HEK293 (cell line): ENCODE data around the gene HLA-DMA.
A peak's percentile ranks its signal among the peaks of the same experiment; 100 is the strongest.

Experiments
- CTCF ChIA-PET: fragments of 350-600 bp; formaldehyde crosslinking; extraction: SDS; loops from one replicate; lab custom pipeline; 2021; ENCODE audit warnings: antibody characterized with exemption; lab: Yijun Ruan, JAX
- POLR2A ChIA-PET: fragments of 300-600 bp; formaldehyde crosslinking; extraction: SDS; loops from one replicate; lab custom pipeline; 2020; ENCODE audit warnings: antibody characterized with exemption, inconsistent platforms; lab: Yijun Ruan, JAX
- H3K27ac ChIP-seq: fragments of 200-500 bp; sonication (Bioruptor generic); 2 replicates; pipeline ENCODE4 v1.5.1; 2014; ENCODE audit warnings: low read depth, low read length, control low read depth, inconsistent platforms; ENCODE audit errors: extremely low read depth
- H3K36me3 ChIP-seq, 2 experiments: fragments of 200-500 bp in 1 of 2; sonication (Bioruptor generic) in 1 of 2; 1 replicate in 1 of 2; 2 replicates in 1 of 2; pipeline ENCODE4 v1.5.1; 2014 to 2017; ENCODE audit warnings: inconsistent platforms in 2 of 2, low read length in 2 of 2; ENCODE audit not compliant: control insufficient read depth in 2 of 2, insufficient read depth in 1 of 2
- H3K4me1 ChIP-seq: fragments of 200-500 bp; sonication (Bioruptor generic); 2 replicates; pipeline ENCODE4 v1.5.1; 2014; ENCODE audit warnings: mild to moderate bottlenecking, low read length, inconsistent platforms; ENCODE audit not compliant: control insufficient read depth, insufficient read depth
- H3K4me3 ChIP-seq: 2 replicates; pipeline ENCODE4 v1.5.1; 2011; ENCODE audit warnings: low read depth, mild to moderate bottlenecking, control low read depth, low read length, moderate library complexity
- H3K9me3 ChIP-seq: fragments of 200-500 bp; sonication (Bioruptor generic); 2 replicates; pipeline ENCODE4 v1.5.1; 2014; ENCODE audit warnings: low read depth, low read length, inconsistent platforms; ENCODE audit not compliant: control insufficient read depth, insufficient read depth
- GLIS2 ChIP-seq: fragments of 450-650 bp; formaldehyde crosslinking; IDR thresholded peaks from 2 replicates; pipeline ENCODE4 v1.5.1; 2016; ENCODE audit warnings: missing biosample characterization, missing genetic modification characterization
- KLF1 ChIP-seq: fragments of 450-650 bp; formaldehyde crosslinking; IDR thresholded peaks from 2 replicates; pipeline ENCODE4 v1.5.1; 2016; ENCODE audit warnings: missing biosample characterization, missing genetic modification characterization
- KLF17 ChIP-seq: fragments of 450-650 bp; formaldehyde crosslinking; IDR thresholded peaks from 2 replicates; pipeline ENCODE4 v1.5.1; 2016; ENCODE audit warnings: missing biosample characterization, missing genetic modification characterization
- OSR2 ChIP-seq: fragments of 450-650 bp; formaldehyde crosslinking; IDR thresholded peaks from 2 replicates; pipeline ENCODE4 v1.5.1; 2016; ENCODE audit warnings: missing biosample characterization, missing genetic modification characterization
- SP2 ChIP-seq: fragments of 450-650 bp; formaldehyde crosslinking; IDR thresholded peaks from 2 replicates; pipeline ENCODE4 v1.5.1; 2016; ENCODE audit warnings: missing biosample characterization, missing genetic modification characterization
- YY1 ChIP-seq: fragments of 450-650 bp; formaldehyde crosslinking; IDR thresholded peaks from 2 replicates; pipeline ENCODE4 v1.5.1; 2018; ENCODE audit warnings: missing biosample characterization, missing genetic modification characterization
- ZBTB48 ChIP-seq: fragments of 450-650 bp; formaldehyde crosslinking; IDR thresholded peaks from 2 replicates; pipeline ENCODE4 v1.5.1; 2016; ENCODE audit warnings: missing biosample characterization, missing genetic modification characterization
- ZBTB6 ChIP-seq: fragments of 450-650 bp; formaldehyde crosslinking; IDR thresholded peaks from 2 replicates; pipeline ENCODE4 v1.5.1; 2017; ENCODE audit warnings: missing biosample characterization, missing genetic modification characterization
- ZBTB8A ChIP-seq: fragments of 450-650 bp; formaldehyde crosslinking; IDR thresholded peaks from 2 replicates; pipeline ENCODE4 v1.5.1; 2016; ENCODE audit warnings: missing biosample characterization, missing genetic modification characterization
- ZNF133 ChIP-seq: fragments of 450-650 bp; formaldehyde crosslinking; IDR thresholded peaks from 2 replicates; pipeline ENCODE4 v1.5.1; 2016; ENCODE audit warnings: missing biosample characterization, missing genetic modification characterization
- ZNF221 ChIP-seq: fragments of 450-650 bp; formaldehyde crosslinking; IDR thresholded peaks from 2 replicates; pipeline ENCODE4 v1.5.1; 2017; ENCODE audit warnings: missing biosample characterization, missing genetic modification characterization, borderline replicate concordance
- ZNF391 ChIP-seq: fragments of 450-650 bp; formaldehyde crosslinking; IDR thresholded peaks from 2 replicates; pipeline ENCODE4 v1.5.1; 2016; ENCODE audit warnings: low read depth, missing biosample characterization, missing genetic modification characterization, borderline replicate concordance
- ZNF398 ChIP-seq: fragments of 450-650 bp; formaldehyde crosslinking; IDR thresholded peaks from 2 replicates; pipeline ENCODE4 v1.5.1; 2017; ENCODE audit warnings: missing biosample characterization, missing genetic modification characterization
- ZNF501 ChIP-seq: fragments of 450-650 bp; formaldehyde crosslinking; IDR thresholded peaks from 2 replicates; pipeline ENCODE4 v1.5.1; 2016; ENCODE audit warnings: missing biosample characterization, missing genetic modification characterization
- ZNF529 ChIP-seq: fragments of 450-650 bp; formaldehyde crosslinking; IDR thresholded peaks from 2 replicates; pipeline ENCODE4 v1.5.1; 2017; ENCODE audit warnings: missing genetic modification characterization, missing biosample characterization; ENCODE audit not compliant: insufficient replicate concordance
- ZNF571 ChIP-seq: fragments of 450-650 bp; formaldehyde crosslinking; IDR thresholded peaks from 2 replicates; pipeline ENCODE4 v1.5.0; 2017; ENCODE audit warnings: missing biosample characterization, missing genetic modification characterization
- ZNF600 ChIP-seq: fragments of 450-650 bp; formaldehyde crosslinking; IDR thresholded peaks from 2 replicates; pipeline ENCODE4 v1.5.1; 2016; ENCODE audit warnings: missing biosample characterization, missing genetic modification characterization
- ZSCAN4 ChIP-seq: fragments of 450-650 bp; formaldehyde crosslinking; IDR thresholded peaks from 2 replicates; pipeline ENCODE4 v1.5.1; 2017; ENCODE audit warnings: missing biosample characterization, missing genetic modification characterization
- TF ChIP-seq, protein P1 (sequence below): fragments of 450-650 bp; formaldehyde crosslinking; IDR thresholded peaks from 2 replicates; pipeline ENCODE4 v1.5.1; 2016; ENCODE audit warnings: missing biosample characterization, missing genetic modification characterization
- TF ChIP-seq, protein P2 (sequence below): fragments of 450-650 bp; formaldehyde crosslinking; IDR thresholded peaks from 2 replicates; pipeline ENCODE4 v1.5.1; 2016; ENCODE audit warnings: missing biosample characterization, missing genetic modification characterization

HLA-DMA gene

GRCh38 chr6:32980488-32981038 lies 27.7 kb upstream of the HLA-DMA start (continued):
- TF ChIP-seq ZNF221, result no peak
- peak; percentile 33 for TF ChIP-seq SP2
- no peak for TF ChIP-seq ZBTB8A (tag by site-specific recombination)
- TF ChIP-seq, protein P1, sequence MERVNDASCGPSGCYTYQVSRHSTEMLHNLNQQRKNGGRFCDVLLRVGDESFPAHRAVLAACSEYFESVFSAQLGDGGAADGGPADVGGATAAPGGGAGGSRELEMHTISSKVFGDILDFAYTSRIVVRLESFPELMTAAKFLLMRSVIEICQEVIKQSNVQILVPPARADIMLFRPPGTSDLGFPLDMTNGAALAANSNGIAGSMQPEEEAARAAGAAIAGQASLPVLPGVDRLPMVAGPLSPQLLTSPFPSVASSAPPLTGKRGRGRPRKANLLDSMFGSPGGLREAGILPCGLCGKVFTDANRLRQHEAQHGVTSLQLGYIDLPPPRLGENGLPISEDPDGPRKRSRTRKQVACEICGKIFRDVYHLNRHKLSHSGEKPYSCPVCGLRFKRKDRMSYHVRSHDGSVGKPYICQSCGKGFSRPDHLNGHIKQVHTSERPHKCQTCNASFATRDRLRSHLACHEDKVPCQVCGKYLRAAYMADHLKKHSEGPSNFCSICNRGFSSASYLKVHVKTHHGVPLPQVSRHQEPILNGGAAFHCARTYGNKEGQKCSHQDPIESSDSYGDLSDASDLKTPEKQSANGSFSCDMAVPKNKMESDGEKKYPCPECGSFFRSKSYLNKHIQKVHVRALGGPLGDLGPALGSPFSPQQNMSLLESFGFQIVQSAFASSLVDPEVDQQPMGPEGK, result peak; percentile 87
- no peak for TF ChIP-seq ZNF571 (tag by site-specific recombination)
- TF ChIP-seq KLF17, result peak; percentile 62; the same call in 1 of the 2 replicates
- no peak for TF ChIP-seq ZNF391
- TF ChIP-seq ZNF600 (tag by site-specific recombination), result peak; percentile 97
- TF ChIP-seq ZNF398, result peak; percentile 28; the same call in 1 of the 2 replicates
- TF ChIP-seq OSR2 (tag by site-specific recombination), result peak; percentile 51
- TF ChIP-seq, protein P2, sequence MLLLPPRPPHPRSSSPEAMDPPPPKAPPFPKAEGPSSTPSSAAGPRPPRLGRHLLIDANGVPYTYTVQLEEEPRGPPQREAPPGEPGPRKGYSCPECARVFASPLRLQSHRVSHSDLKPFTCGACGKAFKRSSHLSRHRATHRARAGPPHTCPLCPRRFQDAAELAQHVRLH, result no peak
- no peak for TF ChIP-seq ZNF501
- TF ChIP-seq YY1 (tag by site-specific recombination), result no peak
- TF ChIP-seq GLIS2 (tag by site-specific recombination), result peak; percentile 53; the same call in 1 of the 2 replicates
- TF ChIP-seq ZBTB6 (tag by site-specific recombination), result no peak
- peak; percentile 34 for TF ChIP-seq ZBTB48 (tag by site-specific recombination)
- TF ChIP-seq KLF1 (tag by site-specific recombination), result no peak; the same call in 1 of the 2 replicates
- no peak for TF ChIP-seq ZNF529 (tag by site-specific recombination)
- no peak for TF ChIP-seq ZNF133

- Histone ChIP-seq H3K36me3 (peaks cover 64 to 68% of the 10 kb centered on the region in 2 experiments), H3K27ac (peak overlapping the region; percentile 51), H3K4me3 (no peak overlapping the region), H3K4me1 (peaks cover 33% of the 10 kb centered on the region), H3K9me3 (no peaks in the 10 kb centered on the region)
- CTCF ChIA-PET, result interaction anchor here (0.5 to 11.4 kb wide), 17 partner anchors 8 to 168 kb away, joined by 3 to 250 read pairs (median 4); partner anchors contain the start of genes HLA-DMA, HLA-DMB, PSMB9 and TAP1
- POLR2A ChIA-PET, result interaction anchor here (1.1 to 7.7 kb wide), 4 partner anchors 9 to 297 kb away, joined by 3 to 405 read pairs (median 8); partner anchors contain the start of genes B3GALT4 and BRD2
- no peak for TF ChIP-seq ZSCAN4 (tag by site-specific recombination)
- peak; percentile 56; the same call in 1 of the 2 replicates for TF ChIP-seq OSR2 (tag by site-specific recombination)
Observed at GRCh38 chr6:32979720-32980487, 27.0 kb upstream of the HLA-DMA start.
